IPS-NIHi11 (cell line): ENCODE results near the gene BRF1.
"Not testable (repeated sequence)": the region's sequence is repeated elsewhere in the genome, so short reads cannot be mapped to it uniquely, and the experiment has no call there.

Experiments
- DNase-seq: peaks from one replicate; pipeline ENCODE4 v3.0.0; 2012; ENCODE audit warnings: mixed read lengths, low spot score

BRF1 gene

DNA sequence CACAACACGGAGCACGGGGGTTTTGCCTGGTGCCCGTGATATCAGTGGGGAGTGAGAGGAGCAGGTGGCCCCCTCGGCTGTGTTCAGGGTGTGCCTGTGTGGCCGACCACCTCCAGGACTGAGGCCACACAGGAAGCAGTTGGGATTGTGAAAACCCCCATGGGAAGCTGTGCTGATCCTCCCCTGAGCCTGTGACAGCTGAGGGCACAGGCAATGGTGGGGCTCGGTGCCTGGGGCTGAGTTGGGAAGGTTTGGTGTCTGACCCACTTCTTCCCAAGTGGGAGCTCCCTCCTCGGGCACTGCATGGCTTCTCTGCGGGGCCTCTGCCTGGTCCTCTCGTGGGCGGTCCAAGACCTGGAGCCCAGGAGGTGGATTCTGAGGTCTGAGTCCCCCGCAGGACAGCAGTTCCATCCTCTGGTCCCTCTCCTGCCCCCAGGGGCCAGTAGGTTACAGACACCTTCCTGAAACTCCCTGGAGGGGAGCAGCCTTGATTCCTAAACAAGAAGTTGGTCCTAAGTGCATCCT lies 31.6 kb upstream of the BRF1 start:
- DNase-seq, result no peak

DNA sequence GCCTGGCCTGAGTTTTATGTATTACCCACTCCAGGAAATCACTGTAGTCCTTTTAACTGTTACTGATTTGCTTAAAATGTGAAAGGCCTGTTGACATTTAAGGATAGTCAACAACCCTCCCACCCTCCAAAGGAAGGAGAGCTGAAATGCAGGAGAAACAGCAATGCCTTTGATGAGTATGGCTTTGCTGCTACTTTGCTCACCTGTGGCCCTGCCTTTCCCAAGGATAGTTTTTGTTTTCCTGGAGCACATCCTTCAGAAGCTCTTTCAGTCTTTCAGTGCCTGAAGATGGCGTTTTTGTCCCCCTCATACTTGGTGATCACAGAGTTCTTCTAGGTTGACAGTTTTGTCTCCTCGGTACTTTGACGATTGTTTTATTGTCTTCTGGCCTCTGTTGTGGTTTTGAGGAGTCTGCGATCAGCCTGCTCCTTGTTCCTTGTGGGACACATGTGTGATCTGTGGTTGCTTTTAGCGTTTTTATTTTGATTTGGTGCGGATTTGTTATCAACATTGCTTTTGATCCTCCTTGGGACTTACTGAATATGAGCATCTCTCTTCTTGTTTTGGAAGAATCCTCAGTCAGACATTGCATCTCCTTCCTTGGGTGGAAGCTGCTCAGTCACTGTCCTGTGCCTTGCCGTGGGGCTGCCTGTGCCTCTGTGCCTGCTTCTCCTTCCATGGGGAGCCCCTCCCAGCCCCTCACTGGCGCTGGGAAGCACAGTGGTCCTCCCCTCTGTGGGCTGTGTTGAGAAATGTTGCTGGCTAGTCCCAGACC lies 31.0 kb upstream of the BRF1 start:
- DNase-seq, result no peak

DNA sequence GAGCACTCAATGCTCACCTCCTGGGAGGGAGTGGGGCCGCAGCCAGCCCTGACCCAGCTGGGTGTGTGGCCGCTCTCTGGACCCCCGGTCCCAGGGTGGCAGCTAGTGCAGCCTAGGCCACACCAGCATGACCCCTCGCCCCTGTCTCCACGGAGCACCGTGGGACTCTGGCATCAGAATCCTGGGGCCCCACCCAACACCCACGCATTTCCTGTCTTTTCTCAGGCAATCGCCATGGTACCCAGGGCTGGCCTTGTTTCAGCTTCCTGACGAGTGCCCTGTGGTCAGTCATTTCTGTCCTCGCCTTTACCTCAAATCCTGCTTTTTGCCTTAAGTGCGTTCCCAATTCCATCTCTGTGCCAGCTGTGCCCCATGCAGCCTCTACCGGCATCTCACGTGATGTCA lies 29.7 kb upstream of the BRF1 start:
- no peak for DNase-seq

DNA sequence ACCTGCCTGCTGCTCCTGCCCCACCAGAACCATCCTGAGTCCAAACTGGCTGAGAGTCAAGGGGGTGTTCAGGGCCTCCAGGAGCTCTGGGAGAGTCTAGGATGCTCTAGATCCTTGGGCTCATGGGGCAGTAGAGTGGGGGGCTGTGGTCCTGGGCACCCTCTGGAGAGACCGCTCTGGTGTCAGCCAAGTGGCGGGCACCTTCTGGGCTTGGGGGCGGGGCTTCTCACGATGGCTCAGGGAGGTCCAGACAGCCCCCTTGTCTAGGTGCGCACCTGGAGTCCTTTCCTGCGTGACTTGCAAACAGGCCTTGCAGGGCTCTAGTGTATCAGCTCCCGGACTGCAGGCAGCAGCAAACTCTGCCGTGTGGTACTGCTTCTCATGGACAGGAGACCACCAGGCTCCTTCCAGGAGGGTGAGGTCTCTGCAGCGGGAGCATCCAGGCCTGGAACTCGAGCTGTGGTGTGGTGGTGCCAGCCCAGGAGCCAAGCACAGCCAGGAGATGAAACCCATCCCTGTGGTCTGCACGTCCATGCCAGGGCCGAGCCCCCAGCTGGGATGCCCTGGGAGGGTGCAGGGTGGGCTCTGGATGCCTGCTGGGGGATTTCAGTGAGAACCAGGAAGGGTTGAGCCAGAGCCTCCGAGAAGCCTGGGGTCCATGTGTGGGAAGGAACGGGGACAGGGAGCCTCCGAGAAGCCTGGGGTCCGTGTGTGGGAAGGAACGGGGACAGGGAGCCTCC lies 28.8 kb upstream of the BRF1 start:
- no peak for DNase-seq

DNA sequence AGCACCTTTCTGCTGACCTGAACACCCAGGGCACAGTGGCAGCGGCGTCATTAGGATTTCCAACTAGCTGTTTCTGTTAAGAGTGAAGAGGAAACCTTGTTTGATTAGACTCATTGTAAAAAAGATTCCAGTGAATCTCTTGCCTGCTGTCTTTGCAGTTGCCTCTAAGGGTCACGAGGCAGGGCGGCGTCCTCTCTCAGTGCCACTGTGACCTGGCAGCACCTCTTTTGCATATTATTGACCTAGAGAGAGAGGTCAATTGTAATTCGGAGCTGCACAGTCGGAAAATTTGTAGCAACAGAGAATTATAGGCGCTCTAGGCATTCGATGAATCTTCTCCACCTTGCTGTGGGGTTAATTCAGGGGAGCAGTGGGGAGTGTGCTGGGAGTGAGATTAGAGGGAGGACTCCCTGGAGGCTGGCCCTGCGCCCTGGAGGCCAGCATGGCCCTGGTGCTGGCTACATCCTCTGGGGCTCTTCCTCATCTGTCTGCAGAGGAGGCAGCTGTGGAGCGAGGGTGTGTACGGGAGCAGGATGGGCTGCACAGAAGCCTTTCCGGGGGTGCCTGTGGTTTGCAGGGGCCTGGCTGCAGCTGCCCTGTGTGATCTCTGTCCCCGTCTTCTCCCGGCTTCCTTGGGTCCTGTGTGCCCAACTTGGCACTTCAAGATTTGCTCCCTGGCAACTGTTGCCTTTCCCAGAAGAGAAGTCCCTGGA lies 28.0 kb upstream of the BRF1 start:
- no peak for DNase-seq

DNA sequence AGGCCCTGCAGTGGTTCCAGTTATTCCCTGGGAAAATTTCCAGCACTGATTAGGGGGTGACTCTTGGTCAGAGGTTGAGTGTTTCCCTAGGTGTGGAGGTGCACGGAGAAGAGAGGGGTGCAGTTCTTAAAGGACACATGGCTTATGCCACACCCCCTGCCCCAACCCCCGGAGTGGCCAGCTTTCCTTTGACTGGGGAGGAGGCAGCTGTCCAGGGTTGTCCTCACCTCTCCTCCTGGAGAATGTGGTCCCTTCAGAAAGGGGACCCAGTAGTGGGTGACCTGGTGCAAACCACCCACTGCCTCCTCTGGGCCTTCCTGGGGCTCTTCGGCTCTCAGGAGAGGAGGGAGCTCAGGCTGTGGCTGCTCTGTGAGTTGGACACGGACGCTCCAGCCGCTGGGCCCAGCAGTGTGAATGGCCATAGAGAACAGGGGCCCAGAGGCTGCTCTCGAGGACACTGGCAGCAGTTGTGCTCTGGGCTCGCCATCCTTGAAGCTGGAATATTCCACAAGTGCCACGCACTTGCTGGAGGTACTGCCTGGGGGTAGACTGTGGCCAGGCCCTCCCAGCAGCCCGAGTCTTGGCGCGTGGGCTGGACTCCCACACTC lies 27.4 kb upstream of the BRF1 start:
- DNase-seq, result no peak

DNA sequence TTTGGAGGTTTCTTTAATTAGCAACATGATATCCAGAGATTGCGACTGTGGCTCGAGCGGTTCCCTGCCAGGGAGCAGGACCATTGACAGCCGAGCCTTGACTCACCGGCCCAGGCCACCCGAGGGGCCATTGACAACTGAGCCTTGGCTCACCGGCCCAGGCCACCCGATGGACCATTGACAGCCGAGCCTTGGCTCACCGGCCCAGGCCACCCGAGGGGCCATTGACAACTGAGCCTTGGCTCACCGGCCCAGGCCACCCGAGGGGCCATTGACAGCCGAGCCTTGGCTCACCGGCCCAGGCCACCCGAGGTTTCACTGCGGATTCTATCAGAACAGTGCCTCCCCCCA lies 26.9 kb upstream of the BRF1 start:
- not testable (repeated sequence) for DNase-seq

DNA sequence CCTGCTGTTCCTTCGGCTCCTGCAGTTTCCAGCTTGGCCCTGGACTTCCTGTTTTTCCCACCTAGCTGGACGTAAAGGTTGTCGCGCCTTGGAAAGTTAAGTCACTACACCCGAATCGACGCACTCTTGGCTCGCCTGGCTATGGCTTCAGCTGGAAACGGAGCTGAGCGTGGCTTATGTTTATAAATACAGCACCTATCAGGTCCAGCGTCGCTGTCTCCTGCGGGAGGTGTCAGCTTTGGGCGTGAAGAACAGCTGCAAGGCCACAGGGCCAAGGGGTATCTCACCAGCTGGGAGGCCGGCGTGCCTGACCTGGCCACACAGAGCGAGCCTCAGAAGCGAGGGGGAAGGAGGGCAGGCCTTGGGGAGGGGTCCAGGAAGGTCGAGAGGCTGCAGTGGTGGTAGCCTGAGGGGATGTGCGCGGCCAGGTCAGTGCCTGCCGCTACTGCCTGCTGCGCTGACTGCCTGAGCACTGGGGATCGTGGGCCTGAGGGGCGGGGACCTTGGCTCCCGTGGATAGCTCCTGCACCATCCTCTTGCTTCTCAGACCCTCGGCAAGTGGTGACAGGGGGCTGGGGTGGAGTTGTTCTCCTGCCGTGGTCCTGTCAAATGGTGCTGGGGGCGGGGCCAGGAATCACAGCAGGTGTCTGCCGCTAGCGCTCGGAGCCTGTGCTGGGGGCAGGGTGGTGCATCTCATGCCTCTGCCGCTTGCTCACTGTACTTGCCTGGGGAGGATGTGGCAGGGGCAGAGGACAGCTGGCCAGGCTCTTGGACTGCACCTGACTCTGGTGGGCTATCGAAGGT lies 26.3 kb upstream of the BRF1 start:
- peak; percentile 76 for DNase-seq

DNA sequence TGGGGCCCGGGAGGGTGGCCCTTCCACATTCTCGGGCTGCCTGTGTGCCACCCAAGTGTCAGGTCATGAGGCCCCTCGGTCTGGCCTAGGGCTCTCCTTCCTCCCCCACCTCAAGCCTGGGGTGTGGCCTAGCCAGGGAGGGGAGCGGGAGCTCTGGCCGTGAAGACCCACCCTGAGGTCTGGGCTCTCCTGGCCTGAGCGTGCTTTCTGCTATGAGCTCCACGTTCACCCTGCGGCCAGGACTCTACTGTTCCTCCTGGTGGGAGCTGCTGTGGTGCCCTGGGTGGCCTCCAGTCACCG lies 25.7 kb upstream of the BRF1 start:
- no peak for DNase-seq

DNA sequence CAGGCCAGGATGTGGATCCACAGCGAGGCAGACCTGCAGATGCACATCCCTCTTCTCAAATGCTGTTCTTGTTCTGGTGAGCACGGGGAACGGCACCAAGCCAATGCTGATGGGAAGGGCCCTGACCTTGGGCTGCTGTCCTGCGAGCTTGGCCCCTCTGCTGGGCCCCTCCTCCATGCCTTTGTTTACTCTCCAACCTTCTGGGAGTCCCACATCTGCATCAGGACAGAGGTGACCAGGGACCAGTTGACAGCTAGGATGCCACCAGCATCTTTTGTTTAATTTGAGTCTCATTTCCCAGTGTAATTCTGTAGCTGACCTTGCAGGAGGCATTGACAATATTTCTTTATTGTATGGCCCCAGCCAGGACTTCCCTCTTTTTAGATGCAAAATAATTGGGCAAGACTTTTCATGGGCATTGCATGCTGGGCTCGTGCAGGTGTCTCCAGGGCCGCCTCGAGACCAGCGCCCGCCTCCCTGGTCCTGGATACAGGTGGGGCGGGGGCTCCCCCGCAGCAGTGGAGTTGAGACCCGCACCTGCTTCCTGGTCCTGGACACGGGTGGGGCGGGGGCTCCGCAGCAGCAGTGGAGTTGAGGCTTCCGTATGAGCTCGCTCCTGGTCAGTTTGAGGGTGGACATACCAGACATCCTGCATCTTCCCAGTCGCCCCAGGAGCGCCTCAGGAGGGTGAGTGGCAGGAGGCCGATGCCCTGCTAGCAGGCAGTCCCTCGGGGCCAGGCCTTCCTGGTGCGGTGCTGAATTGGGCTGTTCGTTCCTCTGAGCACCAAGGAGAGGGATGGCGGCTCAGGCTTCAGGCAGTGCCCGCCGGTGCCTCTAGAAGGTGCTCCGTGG lies 25.1 kb upstream of the BRF1 start:
- DNase-seq, result no peak

DNA sequence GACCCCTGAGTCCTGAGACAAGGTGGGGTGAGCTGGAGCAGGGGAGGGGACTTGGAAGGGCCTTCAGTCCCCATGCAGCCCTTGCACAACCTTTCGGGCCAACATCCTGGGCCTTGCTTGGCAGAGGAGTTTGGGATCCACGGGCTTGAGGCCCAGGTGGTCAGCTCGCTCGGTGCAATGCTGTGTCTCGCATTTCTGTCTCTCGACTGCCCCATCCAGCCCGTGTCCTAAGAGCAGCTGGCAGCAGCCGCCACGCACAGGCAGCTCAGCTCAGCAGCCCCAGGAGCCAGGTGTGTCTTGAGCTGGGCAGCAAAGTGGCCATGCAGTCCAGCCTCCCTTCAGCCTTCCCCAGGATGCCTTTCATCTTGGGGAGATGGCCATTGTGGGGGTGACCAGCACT lies 24.5 kb upstream of the BRF1 start:
- no peak for DNase-seq

DNA sequence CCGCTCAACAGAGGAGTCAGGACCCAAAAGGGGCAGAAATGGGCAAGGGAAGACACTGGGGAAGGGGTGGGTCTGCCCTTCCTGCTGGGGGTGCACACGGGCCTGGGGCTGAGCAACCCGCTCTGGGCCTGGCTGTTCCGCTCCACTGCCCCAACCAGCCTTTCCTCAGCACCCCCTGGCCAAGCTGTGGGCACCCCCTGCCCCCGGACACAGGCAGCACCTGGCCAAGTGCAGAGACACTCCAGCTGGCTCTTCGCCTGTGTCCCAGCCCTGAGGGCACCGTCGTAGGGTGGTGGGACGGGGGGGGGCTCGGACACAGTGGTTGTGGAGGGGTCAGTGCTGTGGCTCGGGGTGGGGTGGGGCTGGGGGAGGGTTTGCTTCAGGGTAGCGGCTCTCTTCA lies 24.1 kb upstream of the BRF1 start:
- no peak for DNase-seq

DNA sequence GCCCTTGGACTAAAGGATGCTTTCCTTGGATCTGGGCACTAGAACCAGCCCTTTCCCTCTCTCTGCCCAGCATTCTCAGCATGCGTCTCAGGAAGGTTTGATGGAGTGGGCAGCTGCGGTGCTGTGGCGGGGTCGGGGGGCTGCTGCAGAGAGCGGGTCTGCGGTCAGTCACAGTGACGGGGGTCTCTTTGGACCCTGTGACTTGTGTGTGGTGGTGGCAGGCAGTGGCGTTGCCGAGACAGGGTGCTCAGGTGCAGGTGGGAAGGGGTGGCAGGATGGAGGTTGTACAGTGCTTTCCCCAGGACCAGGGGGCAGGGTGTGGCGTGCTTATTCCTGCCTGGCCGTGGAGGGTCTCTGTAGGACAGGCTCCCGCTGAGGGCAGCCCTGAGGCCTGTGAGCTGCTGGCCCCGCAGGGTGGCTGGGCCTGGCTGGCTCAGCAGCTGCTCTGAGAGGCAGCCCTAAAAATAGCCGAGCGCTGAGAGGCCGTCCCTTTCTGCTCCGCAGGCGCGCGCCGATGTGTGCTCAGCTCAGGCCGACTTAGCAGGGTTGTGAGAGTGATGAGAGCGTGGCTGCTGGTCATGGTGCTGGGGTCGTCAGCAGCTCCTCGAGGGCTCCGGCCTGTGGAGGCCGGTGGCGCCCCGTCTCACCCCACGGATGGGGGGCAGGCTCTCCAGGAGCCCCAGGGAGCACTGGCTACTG lies 23.4 kb upstream of the BRF1 start:
- DNase-seq, result no peak

DNA sequence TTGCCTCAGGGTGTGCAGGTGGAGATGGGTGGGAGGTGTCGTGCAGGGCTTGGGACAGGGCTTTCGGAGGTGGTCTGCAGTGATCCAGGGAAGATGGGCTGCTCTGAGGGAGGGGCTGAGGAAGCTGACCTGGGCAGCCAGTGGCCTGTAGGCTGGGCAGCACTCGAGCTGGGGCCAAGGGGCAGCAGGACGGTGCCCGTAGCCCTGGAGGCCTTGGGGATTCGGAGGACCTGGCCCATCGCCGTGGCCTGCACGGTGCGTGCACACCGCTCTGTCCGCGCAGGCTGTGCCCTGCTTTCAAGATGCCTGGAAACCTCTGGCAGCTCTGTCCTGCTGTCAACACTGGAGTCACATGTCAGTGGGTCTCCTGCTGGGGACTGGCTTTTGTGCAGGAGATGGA lies 22.9 kb upstream of the BRF1 start:
- DNase-seq, result no peak

DNA sequence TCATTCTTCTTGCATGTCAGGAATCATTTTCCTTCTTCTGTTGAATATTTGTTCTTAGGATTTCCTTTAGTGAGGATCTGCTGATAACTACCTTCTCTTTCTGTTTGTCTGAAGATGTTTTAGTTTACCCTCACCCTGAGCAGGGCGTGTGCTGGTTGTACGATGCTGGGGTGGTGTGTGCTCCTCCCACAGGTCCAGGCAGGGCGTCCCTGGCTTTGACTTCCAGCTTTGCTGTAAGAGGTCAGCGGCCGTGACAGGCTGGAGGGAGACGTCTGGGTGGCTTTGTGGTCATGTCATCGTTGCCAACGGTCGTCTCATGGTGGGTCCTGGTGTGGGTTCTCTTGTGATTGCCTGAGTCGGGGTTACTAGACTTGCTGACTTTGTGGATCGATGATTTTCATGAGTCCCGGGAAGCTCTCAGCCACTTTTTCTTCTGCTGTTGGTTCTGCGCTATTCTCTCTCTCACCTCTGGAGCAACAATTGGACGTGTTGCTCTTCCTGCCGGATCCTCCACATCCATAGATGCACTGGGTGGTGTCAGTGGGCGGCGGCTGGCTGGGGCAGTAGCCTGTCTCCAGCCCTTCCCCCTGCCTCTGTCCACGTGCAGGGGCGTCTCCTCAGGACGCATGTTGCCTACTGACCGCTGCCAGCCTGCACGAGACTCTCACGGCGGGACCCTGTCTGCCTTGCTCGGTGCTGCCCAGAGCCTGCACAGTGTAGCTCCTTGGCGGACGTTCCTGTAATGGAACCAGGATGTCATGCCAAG lies 22.2 kb upstream of the BRF1 start:
- DNase-seq, result no peak

DNA sequence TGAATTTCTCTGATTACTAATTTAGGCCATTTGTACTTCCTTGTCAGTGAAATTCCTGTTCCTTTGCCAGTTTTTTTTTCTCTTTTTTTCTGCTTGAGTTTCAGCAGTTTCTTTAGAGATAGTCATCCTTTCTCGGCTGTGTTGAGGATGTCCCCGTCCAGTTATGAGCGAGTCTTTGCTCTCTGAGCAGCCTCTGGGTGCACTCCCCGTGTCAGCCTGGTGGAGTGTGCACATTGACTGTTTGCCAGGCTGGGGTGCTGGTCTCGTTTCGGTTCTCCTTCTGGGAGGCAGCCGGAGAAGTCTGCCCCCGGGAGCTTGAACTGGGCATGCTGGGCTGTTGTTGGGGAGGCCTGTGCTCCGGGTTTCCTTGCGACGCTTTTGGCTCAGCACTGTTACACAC lies 16.7 kb upstream of the BRF1 start:
- DNase-seq, result no peak

DNA sequence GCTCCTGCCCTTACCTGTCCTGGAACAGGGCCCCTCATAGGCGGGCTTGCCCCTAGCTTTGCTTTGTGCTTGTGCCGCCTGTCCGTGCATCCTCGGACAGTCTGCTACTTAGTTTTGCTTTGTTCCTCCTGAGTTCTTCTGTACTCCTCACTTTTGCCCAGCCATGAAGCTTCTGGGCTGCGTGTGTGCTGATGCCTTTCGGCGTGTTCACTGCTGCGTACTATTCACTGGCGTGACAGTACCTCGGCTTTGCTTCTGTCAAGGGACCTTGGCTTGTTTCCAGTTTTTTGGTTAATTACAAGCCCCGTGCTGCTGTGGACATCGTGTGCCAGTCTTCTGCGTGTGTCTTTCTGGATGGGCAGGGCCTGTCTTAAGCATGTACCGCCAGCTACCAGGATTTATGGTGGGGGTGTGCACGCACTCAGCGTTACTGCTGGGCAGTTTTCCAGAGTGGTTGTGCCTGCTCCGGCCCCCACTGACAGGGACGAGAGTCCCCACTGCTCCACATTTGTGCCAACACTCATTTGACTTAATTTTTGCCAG lies 16.2 kb upstream of the BRF1 start:
- DNase-seq, result peak; percentile 17

DNA sequence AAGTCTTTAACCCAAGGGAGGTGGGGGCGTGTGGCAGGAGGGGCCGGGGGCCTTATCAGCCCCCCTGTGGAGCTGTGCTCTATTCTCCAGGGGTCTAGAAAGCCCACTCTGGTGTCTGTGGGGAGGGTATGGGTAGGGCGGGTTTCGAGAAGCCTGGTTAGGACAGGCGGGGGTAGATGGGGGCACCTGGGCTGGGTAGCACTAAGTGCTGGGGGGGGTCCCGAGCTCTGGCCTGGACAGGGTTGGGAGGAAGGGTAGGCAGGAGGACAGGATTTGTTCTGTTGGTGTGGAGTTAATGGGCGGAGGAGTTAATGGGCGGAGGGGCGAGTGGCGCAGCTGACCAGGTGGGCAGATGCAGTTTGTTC lies 15.8 kb upstream of the BRF1 start:
- DNase-seq, result no peak

DNA sequence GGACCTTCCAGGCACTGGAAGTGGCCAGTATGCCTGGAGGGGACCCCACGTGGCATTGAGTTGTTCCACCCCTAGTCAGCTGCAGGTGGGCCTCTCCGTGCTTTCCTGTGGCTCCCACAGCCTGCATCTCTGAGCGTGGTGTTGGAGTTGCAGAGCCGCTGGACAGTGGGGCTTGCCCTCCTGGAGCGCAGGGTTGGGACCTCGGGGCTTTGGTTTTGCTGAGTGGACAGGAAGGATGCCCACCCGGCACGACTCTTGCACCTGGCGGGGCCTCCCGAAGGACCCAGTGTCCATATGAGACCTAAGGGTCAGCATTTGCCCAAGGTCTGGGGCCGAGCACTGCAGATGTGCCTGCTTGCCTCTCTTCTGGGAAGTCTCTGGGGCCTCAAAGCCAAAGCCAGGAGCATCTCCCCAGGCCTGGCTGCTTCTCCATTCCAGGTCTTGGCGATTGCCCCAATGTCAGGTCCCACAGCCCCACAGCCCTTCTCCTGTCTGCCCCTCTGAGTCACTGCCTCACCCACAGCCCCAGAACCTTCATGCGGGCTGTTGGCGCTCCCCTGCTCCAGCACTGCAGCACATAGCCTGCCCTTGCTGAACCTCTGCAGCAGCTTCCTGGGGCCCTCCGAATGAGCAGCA lies 15.3 kb upstream of the BRF1 start:
- no peak for DNase-seq
